ENCODE measurements around the gene ZNF784.

ZNF784 gene

GRCh38 chr19:55621673-55622231 is 2.6 kb downstream of the ZNF784 start:
- DNase-seq (ENCODE audit: low read depth, low spot score), result no peak

- DNase-seq (ENCODE audit: low read depth, low spot score), result no peak
Measured at GRCh38 chr19:55621205-55621672, 3.1 kb downstream of the ZNF784 start.

GRCh38 chr19:55620410-55621204 is 3.8 kb downstream of the ZNF784 start:
- no peak for DNase-seq (ENCODE audit: low read depth, low spot score)

GRCh38 chr19:55619286-55619685 is 5.1 kb downstream of the ZNF784 start:
- DNase-seq (ENCODE audit: low read depth, low spot score), result no peak

GRCh38 chr19:55618426-55618825 is 5.9 kb downstream of the ZNF784 start:
- DNase-seq (ENCODE audit: low read depth, low spot score), result no peak

GRCh38 chr19:55617426-55617825 is 6.9 kb downstream of the ZNF784 start:
- DNase-seq (ENCODE audit: low read depth, low spot score), result no peak

GRCh38 chr19:55616395-55616875 is 7.9 kb downstream of the ZNF784 start:
- DNase-seq (ENCODE audit: low read depth, low spot score), result no peak

GRCh38 chr19:55615543-55616394 is 8.6 kb downstream of the ZNF784 start:
- no peak for DNase-seq (ENCODE audit: low read depth, low spot score)

- DNase-seq (ENCODE audit: low read depth, low spot score), result no peak
Measured at GRCh38 chr19:55614711-55615542, 9.4 kb downstream of the ZNF784 start.

GRCh38 chr19:55613930-55614710 is 10.2 kb downstream of the ZNF784 start:
- DNase-seq (ENCODE audit: low read depth, low spot score), result no peak

- DNase-seq (ENCODE audit: low read depth, low spot score), result no peak
Measured at GRCh38 chr19:55613396-55613795, 11.0 kb downstream of the ZNF784 start.

GRCh38 chr19:55611983-55612645 is 12.3 kb downstream of the ZNF784 start:
- DNase-seq (ENCODE audit: low read depth, low spot score), result no peak

GRCh38 chr19:55611300-55611982 is 12.9 kb downstream of the ZNF784 start:
- DNase-seq (ENCODE audit: low read depth, low spot score), result no peak

GRCh38 chr19:55609326-55609725 is 15.0 kb downstream of the ZNF784 start:
- DNase-seq (ENCODE audit: low read depth, low spot score), result no peak

- DNase-seq (ENCODE audit: low read depth, low spot score), result no peak
Measured at GRCh38 chr19:55606817-55607216, 17.5 kb downstream of the ZNF784 start.

GRCh38 chr19:55606471-55606787 is 17.9 kb downstream of the ZNF784 start:
- no peak for DNase-seq (ENCODE audit: low read depth, low spot score)

- no peak for DNase-seq (ENCODE audit: low read depth, low spot score)
Measured at GRCh38 chr19:55605637-55606470, 18.5 kb downstream of the ZNF784 start, which contains the start of gene ZNF865. TSS of gene ZNF865 (plus strand) at chr19:55605647. CDS start at chr19:55613619, 7,972 bp downstream.

- DNase-seq (ENCODE audit: low read depth, low spot score), result peak; percentile 98
Measured at GRCh38 chr19:55605207-55605636, 19.1 kb downstream of the ZNF784 start.
